Keratinocyte (primary cell): ENCODE measurements around the gene GPR39.

ENCODE experiments used
- CTCF ChIP-seq, 3 experiments: IDR thresholded peaks in 1 of 3; conservative IDR thresholded peaks in 1 of 3; optimal IDR thresholded peaks in 1 of 3; 2 replicates in 2 of 3; 3 replicates in 1 of 3; pipeline versions ENCODE3 to v1.5.1; 2011; ENCODE audit warnings: low read length in 3 of 3, mild to moderate bottlenecking in 3 of 3, moderate library complexity in 2 of 3, control low read depth in 1 of 3, inconsistent platforms in 1 of 3; ENCODE audit not compliant: insufficient read depth in 2 of 3; ENCODE audit errors: extremely low read depth in 1 of 3
- EZH2 ChIP-seq: IDR thresholded peaks from one replicate; pipeline ENCODE4 v1.6.1; 2012; ENCODE audit warnings: inconsistent platforms, mild to moderate bottlenecking, low read length, moderate library complexity

GRCh38 chr2:132419941-132420340, 3.3 kb downstream of the GPR39 start:
- no peak for TF ChIP-seq CTCF (optimal IDR thresholded peaks at IDR 0.05 in 1 of 3, IDR thresholded peaks at IDR 0.05 in 1 of 3, conservative IDR thresholded peaks at IDR 0.05 in 1 of 3; ENCODE audit: extremely low read depth in 1 of 3, insufficient read depth in 2 of 3, low read length in 3 of 3)
- TF ChIP-seq EZH2, result no peak
